Mucosa of descending colon (tissue), 3 donors: ENCODE results near the gene SHISA5. TPM values are rescaled to one million over a fixed set of nuclear protein-coding genes. Genes with fewer than 3 reads are reported as not detected.

Source experiments
- ATAC-seq: fragments of 200-7000 bp; cut with Tn5 transposase; one replicate; pipeline ENCODE4 v1.9.1; 2020; ENCODE audit warnings: mild to moderate bottlenecking, moderate library complexity
- DNase-seq, 3 donors: peaks; one replicate each; pipeline ENCODE4 v3.0.0-alpha.2; 2020
- H3K36me3 ChIP-seq: fragments of 200-600 bp; one replicate; pipeline ENCODE4 v1.8.0; 2021; ENCODE audit warnings: low read depth, mild to moderate bottlenecking
- H3K4me1 ChIP-seq: fragments of 200-600 bp; one replicate; pipeline ENCODE4 v1.8.0; 2021; ENCODE audit warnings: low read depth, mild to moderate bottlenecking
- H3K4me3 ChIP-seq: fragments of 200-600 bp; one replicate; pipeline ENCODE4 v1.8.0; 2021; ENCODE audit warnings: mild to moderate bottlenecking
- H3K9me3 ChIP-seq: fragments of 200-600 bp; one replicate; pipeline ENCODE4 v1.8.0; 2021; ENCODE audit warnings: mild to moderate bottlenecking
- CTCF ChIP-seq: fragments of 200-600 bp; IDR thresholded peaks from one replicate; pipeline ENCODE4 v1.8.0; 2022; ENCODE audit warnings: antibody characterized with exemption, mild to moderate bottlenecking
- intact Hi-C, 2 donors: fragments of 100-400 bp; cut with DNase I in 1 of 2; cut with micrococcal nuclease in 1 of 2; formaldehyde crosslinking; loops; one replicate each; pipeline versions ENCODE4 v1.11.0 to v1.11.1; 2022; cut with DNase I, micrococcal nuclease
- total RNA-seq, 3 donors: library from RNA; stranded (reverse); fragmentation: NEBNext Ultra II Directional in 2 of 3; extraction: Animal tissue kit (Norgen Biotek cat#: 25700) in 2 of 3; gene quantifications; one replicate each; pipeline versions ENCODE4 v1.2.1 to v1.2.4, GENCODE V29; 2021 to 2023
- donor health status: DM: no; HTN: no; CAD: no; lungs with moderate emphysema.
- donor health status: DM: no; HTN: no; CAD: no.
- donor health status: DM: no; HTN: yes; CAD: no.

Gene SHISA5
- total RNA-seq, 3 donors from 2014 or later: 106 to 120 (median 115) TPM

- H3K9me3 ChIP-seq: no peaks in the 10 kb centered on the region
- H3K4me1 ChIP-seq: peaks cover 33% of the 10 kb centered on the region
- no peak overlapping the region for H3K4me3 ChIP-seq
- ATAC-seq (peak; percentile 69), DNase-seq (peak; percentile 73 to 85 (median 80))
- intact Hi-C loops: no loop called here
- no peak for TF ChIP-seq CTCF
- no peaks in the 10 kb centered on the region for H3K36me3 ChIP-seq
Observed at GRCh38 chr3:48433472-48434118, 70.4 kb downstream of the SHISA5 start.

DNA sequence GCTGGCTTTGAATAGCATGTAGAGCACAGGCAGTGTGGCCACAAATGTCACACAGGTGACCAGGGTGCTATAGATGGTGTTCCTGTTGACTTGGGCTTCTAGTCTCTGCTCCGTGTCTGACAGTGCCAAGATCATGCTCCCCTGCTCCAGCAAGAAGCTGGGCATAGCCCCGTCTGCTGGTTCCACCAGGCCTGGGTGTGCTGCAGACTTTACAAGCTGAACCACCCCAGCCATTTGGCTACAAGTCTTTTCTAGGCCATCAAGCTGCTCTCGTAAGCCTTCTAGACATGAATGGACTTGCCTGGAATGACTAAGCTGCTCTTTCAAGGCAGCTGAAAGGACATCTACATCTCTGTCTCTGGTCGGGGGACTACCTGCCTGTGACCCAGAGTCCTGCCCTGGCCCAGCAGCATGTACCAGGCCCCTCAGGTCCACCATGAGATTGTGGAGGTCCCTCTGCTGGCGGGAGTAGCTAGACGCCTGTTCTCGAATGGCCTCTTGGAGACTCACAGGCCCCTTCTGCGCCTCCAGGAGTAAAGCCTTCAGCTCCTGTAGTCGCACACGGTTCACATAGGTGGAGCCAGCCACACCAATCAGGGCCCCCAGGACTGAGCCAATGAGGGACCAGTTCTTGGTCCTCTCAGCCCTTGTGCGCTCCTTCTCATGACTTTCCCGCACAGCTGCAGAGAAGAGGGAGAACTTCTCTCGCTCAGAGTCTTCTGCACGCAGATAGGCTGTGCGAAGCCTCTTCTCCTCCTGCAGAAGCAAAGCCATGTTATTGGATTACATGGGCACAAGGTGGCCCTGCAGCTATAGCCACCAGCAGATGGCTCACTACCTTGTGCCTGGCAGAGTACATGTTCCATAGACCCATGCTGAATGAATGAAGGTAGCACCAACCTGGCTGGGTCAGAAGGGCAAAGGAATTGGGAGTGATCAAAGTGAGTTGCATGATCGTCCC lies 71.3 kb downstream of the SHISA5 start:
- ATAC-seq: no peak
- H3K4me1 ChIP-seq: peaks cover 34% of the 10 kb centered on the region
- DNase-seq: peak; percentile 23 to 50 (median 46)
- intact Hi-C loops: no loop called here
- no peak overlapping the region for H3K4me3 ChIP-seq
- H3K36me3 ChIP-seq: no peaks in the 10 kb centered on the region
- no peaks in the 10 kb centered on the region for H3K9me3 ChIP-seq
- no peak for TF ChIP-seq CTCF

GRCh38 chr3:48431224-48432029 lies 72.5 kb downstream of the SHISA5 start:
- H3K9me3 ChIP-seq: no peaks in the 10 kb centered on the region
- intact Hi-C loops: no loop called here
- H3K4me3 ChIP-seq: no peak overlapping the region
- H3K36me3 ChIP-seq: no peaks in the 10 kb centered on the region
- TF ChIP-seq CTCF: no peak
- peaks cover 47% of the 10 kb centered on the region for H3K4me1 ChIP-seq
- ATAC-seq (no peak), DNase-seq (peak in 2 of 3 donors; percentile 27)

GRCh38 chr3:48430708-48431101 lies 73.3 kb downstream of the SHISA5 start:
- Histone ChIP-seq H3K9me3 (no peaks in the 10 kb centered on the region), H3K4me3 (no peak overlapping the region), H3K36me3 (no peaks in the 10 kb centered on the region), H3K4me1 (peaks cover 52% of the 10 kb centered on the region)
- no peak for TF ChIP-seq CTCF
- no peak for ATAC-seq
- peak in 2 of 3 donors; percentile 31 to 41 for DNase-seq
- intact Hi-C loops: no loop called here

GRCh38 chr3:48429960-48430707 lies 73.8 kb downstream of the SHISA5 start, which contains the start of gene PLXNB1:
Gene PLXNB1, minus strand, starts transcription at chr3:48430086. Its CDS starts 5,475 bp downstream, at chr3:48424611.
- DNase-seq: peak; percentile 80 to 87 (median 85)
- peak; percentile 52 for ATAC-seq
- H3K4me3 ChIP-seq: peak within 1 kb of the TSS; percentile 68
- TF ChIP-seq CTCF: no peak
- no peaks in the 10 kb centered on the region for H3K9me3 ChIP-seq
- intact Hi-C loops: no loop called here
- peaks cover 51% of the 10 kb centered on the region for H3K4me1 ChIP-seq
- H3K36me3 ChIP-seq: no peaks in the 10 kb centered on the region
